Activated T-cell treated with anti-CD3 and anti-CD28 coated beads, Interleukin-2, amount 50 U/mL, for 72 hours (primary cell): ENCODE data around the gene ZNF524. TPM values are rescaled to one million over a fixed set of nuclear protein-coding genes. Genes with fewer than 3 reads are reported as not detected.

ENCODE experiments used
- ATAC-seq, 2 donors: fragments of 150-1000 bp; cut with Tn5 transposase; replicated peaks in 1 of 2; 2 replicates each; pipeline ENCODE4 v1.10.0; 2021; ENCODE audit warnings: moderate library complexity in 2 of 2, mild to moderate bottlenecking in 1 of 2
- DNase-seq, 2 donors: peaks; one replicate each; pipeline ENCODE4 v3.0.0; 2021 to 2022; ENCODE audit warnings: mixed read lengths in 1 of 2
- H3K27ac Mint-ChIP-seq: one replicate; pipeline ENCODE4 v1.8.0; 2022; ENCODE audit warnings: mild to moderate bottlenecking, moderate library complexity, mixed read lengths
- H3K27me3 Mint-ChIP-seq: one replicate; pipeline ENCODE4 v1.8.0; 2022; ENCODE audit warnings: low read depth, mixed read lengths
- H3K36me3 Mint-ChIP-seq, 2 donors: one replicate each; pipeline ENCODE4 v1.8.0; 2022; ENCODE audit warnings: mixed read lengths in 2 of 2, mild to moderate bottlenecking in 1 of 2; ENCODE audit not compliant: insufficient read depth in 2 of 2
- H3K4me1 Mint-ChIP-seq: one replicate; pipeline ENCODE4 v1.8.0; 2022; ENCODE audit warnings: low read depth, mixed read lengths
- H3K4me3 Mint-ChIP-seq, 2 donors: one replicate each; pipeline ENCODE4 v1.8.0; 2022; ENCODE audit warnings: mild to moderate bottlenecking in 2 of 2, mixed read lengths in 2 of 2, moderate library complexity in 2 of 2
- H3K9me3 Mint-ChIP-seq, 2 donors: one replicate each; pipeline ENCODE4 v1.8.0; 2022; ENCODE audit warnings: mixed read lengths in 2 of 2
- total RNA-seq, 2 donors: library from RNA; stranded (reverse); gene quantifications; one replicate each; pipeline ENCODE4 v1.2.3, GENCODE V29; 2022

Gene ZNF524
- total RNA-seq, 2 donors from 2014 or later, result 26.2 to 32.3 TPM

GRCh38 chr19:55599468-55599841 is 633 bp upstream of the ZNF524 start, which contains the start of gene FIZ1:
FIZ1 (minus strand) TSS chr19:55599517; CDS start chr19:55597865, 1,652 bp downstream.
- Mint-ChIP-seq H3K27me3 (no peaks in the 10 kb centered on the region), H3K9me3 (peaks cover 1 to 3% of the 10 kb centered on the region in 2 donors), H3K27ac (peak within 1 kb of the TSS; percentile 90), H3K36me3 (peaks cover 17 to 27% of the 10 kb centered on the region in 2 donors), H3K4me1 (peaks cover 34% of the 10 kb centered on the region), H3K4me3 (peak within 1 kb of the TSS; percentile 89 to 97)
- ATAC-seq, result peak; percentile 69 to 77
- peak; percentile 95 to 98 for DNase-seq

DNA sequence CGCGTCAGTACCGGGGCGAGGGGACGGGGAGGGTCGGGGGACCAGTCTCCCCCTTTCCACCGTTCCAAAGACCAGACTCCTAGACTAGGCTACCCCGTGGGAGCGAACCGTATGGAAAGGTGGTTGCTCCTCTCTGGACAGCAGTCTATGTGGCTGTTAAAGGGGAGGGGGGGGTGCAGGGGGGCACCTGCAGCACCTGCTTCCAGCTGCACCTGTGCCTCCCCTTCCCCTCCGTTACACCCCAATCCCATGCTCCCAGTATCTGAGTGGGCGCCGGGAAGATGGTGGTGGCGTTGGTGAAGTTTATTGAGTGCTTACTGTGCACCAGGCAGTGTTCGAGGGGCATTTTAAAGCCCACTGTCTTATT is 557 bp downstream of the ZNF524 start:
- ATAC-seq (no peak), DNase-seq (no peak)
- Mint-ChIP-seq H3K4me3 (peak overlapping the region; percentile 89 to 97), H3K27ac (peak overlapping the region; percentile 97), H3K9me3 (peaks cover 0 to 1% of the 10 kb centered on the region in 2 donors), H3K4me1 (peaks cover 40% of the 10 kb centered on the region), H3K36me3 (peaks cover 8 to 17% of the 10 kb centered on the region in 2 donors), H3K27me3 (no peaks in the 10 kb centered on the region)

DNA sequence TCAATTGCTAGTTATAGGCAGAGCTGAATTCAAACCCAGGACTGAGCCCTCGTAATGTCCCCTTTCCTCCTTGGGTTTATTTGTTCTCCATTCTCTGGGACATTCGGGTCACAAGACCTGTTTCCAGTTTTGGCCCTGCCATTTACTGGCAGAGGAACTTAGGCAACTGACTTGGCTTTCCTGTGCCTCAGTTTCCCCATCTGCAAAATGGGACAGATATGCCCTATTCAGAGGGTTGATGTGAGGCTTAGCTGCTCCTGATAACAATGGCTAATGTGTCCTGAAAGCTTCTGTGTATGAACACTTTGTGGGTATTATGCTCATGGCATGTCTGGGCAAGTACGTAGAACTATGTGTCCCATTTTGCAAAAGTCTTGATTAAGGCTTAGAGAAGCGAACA is 996 bp downstream of the ZNF524 start:
- ATAC-seq (no peak), DNase-seq (no peak)
- Mint-ChIP-seq H3K27ac (peak overlapping the region; percentile 97), H3K4me1 (peaks cover 43% of the 10 kb centered on the region), H3K9me3 (no peaks in the 10 kb centered on the region), H3K27me3 (no peaks in the 10 kb centered on the region), H3K4me3 (peak overlapping the region; percentile 89 to 97), H3K36me3 (peaks cover 9 to 18% of the 10 kb centered on the region in 2 donors)

- no peak for DNase-seq
- H3K4me1 Mint-ChIP-seq, result peaks cover 55% of the 10 kb centered on the region
- H3K4me3 Mint-ChIP-seq, result peak overlapping the region in 1 of 2 donors; percentile 89
- H3K36me3 Mint-ChIP-seq, result peaks cover 9 to 13% of the 10 kb centered on the region in 2 donors
- no peaks in the 10 kb centered on the region for H3K27me3 Mint-ChIP-seq
- H3K9me3 Mint-ChIP-seq, result no peaks in the 10 kb centered on the region
- H3K27ac Mint-ChIP-seq, result no peak overlapping the region
- no peak for ATAC-seq
These were observed 2.3 kb downstream of the ZNF524 start for GRCh38 chr19:55602104-55603001.

GRCh38 chr19:55603115-55603514 is 3.0 kb downstream of the ZNF524 start:
- DNase-seq, result no peak
- no peak overlapping the region for H3K27ac Mint-ChIP-seq
- peaks cover 11 to 13% of the 10 kb centered on the region in 2 donors for H3K36me3 Mint-ChIP-seq
- ATAC-seq, result no peak
- no peaks in the 10 kb centered on the region for H3K9me3 Mint-ChIP-seq
- H3K4me3 Mint-ChIP-seq, result peak overlapping the region; percentile 50 to 86
- H3K27me3 Mint-ChIP-seq, result no peaks in the 10 kb centered on the region
- H3K4me1 Mint-ChIP-seq, result peaks cover 60% of the 10 kb centered on the region

DNA sequence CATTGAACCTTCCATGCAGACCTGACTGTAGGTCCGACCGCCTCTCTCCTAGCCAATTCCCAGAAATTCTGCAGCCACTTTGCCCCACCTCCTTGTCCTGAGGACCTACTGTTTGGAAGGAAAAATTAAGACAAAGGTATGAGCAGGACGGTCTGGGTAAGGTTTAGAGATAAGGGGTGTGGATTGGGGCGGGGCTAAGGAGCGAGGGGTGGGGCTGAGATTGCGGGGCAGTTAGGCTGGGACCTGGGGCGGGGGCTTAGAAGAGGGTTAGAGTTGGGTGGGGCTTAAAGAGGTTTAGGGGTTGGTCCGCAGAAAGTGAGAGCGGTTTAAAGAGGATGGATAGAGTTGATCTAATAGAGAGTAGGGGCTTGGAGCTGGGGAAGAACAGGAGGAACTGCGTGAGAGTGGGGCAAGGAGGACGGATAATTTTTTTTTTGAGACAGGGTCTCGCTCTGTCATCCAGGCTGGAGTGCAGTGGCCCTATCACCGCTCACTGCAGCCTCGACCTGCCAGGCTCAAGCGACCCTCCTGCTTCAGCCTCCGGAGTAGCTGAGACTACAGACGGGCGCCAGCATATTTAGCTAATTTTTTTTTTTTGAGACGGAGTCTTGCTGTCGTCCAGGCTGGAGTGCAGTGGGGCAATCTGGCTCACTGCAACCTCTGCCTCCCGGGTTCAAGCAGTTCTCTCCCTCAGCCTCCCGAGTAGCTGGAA is 3.6 kb downstream of the ZNF524 start:
- Mint-ChIP-seq H3K9me3 (no peaks in the 10 kb centered on the region), H3K4me3 (peak overlapping the region; percentile 50 to 86), H3K4me1 (peaks cover 55% of the 10 kb centered on the region), H3K36me3 (peaks cover 11 to 16% of the 10 kb centered on the region in 2 donors), H3K27me3 (no peaks in the 10 kb centered on the region), H3K27ac (no peak overlapping the region)
- ATAC-seq, result no peak
- DNase-seq, result no peak

GRCh38 chr19:55605207-55605636 is 5.1 kb downstream of the ZNF524 start:
- Mint-ChIP-seq H3K27ac (peak overlapping the region; percentile 79), H3K27me3 (no peaks in the 10 kb centered on the region), H3K36me3 (peaks cover 14 to 16% of the 10 kb centered on the region in 2 donors), H3K9me3 (no peaks in the 10 kb centered on the region), H3K4me3 (peak overlapping the region; percentile 86), H3K4me1 (peaks cover 51% of the 10 kb centered on the region)
- DNase-seq (peak; percentile 99 to 100), ATAC-seq (peak; percentile 82 to 85)

- peak; percentile 77 to 81 for DNase-seq
- ATAC-seq, result peak; percentile 34 to 48
- Mint-ChIP-seq H3K4me1 (peaks cover 51% of the 10 kb centered on the region), H3K27ac (peak within 1 kb of the TSS; percentile 92), H3K9me3 (no peaks in the 10 kb centered on the region), H3K4me3 (peak within 1 kb of the TSS; percentile 96), H3K36me3 (peaks cover 16 to 17% of the 10 kb centered on the region in 2 donors), H3K27me3 (no peaks in the 10 kb centered on the region)
These were observed 5.8 kb downstream of the ZNF524 start, which contains the start of gene ZNF865 for GRCh38 chr19:55605637-55606470. ZNF865 (plus strand) TSS chr19:55605647; CDS start chr19:55613619, 7,972 bp downstream.

DNA sequence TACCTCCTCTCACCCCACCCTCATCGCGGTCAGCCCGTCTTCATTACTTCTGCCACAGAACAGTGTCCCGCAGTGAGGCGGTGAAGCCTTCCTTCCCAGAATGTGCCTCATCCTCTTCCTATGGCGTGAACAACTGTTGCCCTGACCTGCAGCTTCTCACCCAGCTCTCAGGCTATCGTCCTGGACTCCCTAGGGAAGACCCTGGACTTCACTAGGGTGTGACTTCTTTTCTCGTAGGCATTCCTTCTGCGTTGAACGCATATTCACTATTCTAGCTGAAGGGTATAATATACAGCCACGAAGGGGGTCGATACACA is 6.3 kb downstream of the ZNF524 start:
- H3K9me3 Mint-ChIP-seq, result no peaks in the 10 kb centered on the region
- H3K4me3 Mint-ChIP-seq, result peak overlapping the region; percentile 96
- peaks cover 14 to 16% of the 10 kb centered on the region in 2 donors for H3K36me3 Mint-ChIP-seq
- H3K27ac Mint-ChIP-seq, result peak overlapping the region; percentile 92
- ATAC-seq, result no peak
- DNase-seq, result no peak
- no peaks in the 10 kb centered on the region for H3K27me3 Mint-ChIP-seq
- peaks cover 50% of the 10 kb centered on the region for H3K4me1 Mint-ChIP-seq

- Mint-ChIP-seq H3K4me3 (peak overlapping the region; percentile 96), H3K9me3 (no peaks in the 10 kb centered on the region), H3K27ac (peak overlapping the region; percentile 92), H3K27me3 (no peaks in the 10 kb centered on the region), H3K4me1 (peaks cover 50% of the 10 kb centered on the region), H3K36me3 (peaks cover 14 to 16% of the 10 kb centered on the region in 2 donors)
- DNase-seq (no peak), ATAC-seq (no peak)
These were observed 6.7 kb downstream of the ZNF524 start for GRCh38 chr19:55606817-55607216.

- ATAC-seq, result no peak
- H3K27me3 Mint-ChIP-seq, result no peaks in the 10 kb centered on the region
- no peaks in the 10 kb centered on the region for H3K9me3 Mint-ChIP-seq
- H3K4me3 Mint-ChIP-seq, result no peak overlapping the region
- H3K4me1 Mint-ChIP-seq, result peaks cover 42% of the 10 kb centered on the region
- peaks cover 15 to 16% of the 10 kb centered on the region in 2 donors for H3K36me3 Mint-ChIP-seq
- H3K27ac Mint-ChIP-seq, result no peak overlapping the region
- DNase-seq, result no peak
These were observed 9.2 kb downstream of the ZNF524 start for GRCh38 chr19:55609326-55609725.

- H3K4me3 Mint-ChIP-seq, result no peak overlapping the region
- H3K4me1 Mint-ChIP-seq, result peaks cover 28% of the 10 kb centered on the region
- H3K27me3 Mint-ChIP-seq, result no peaks in the 10 kb centered on the region
- H3K27ac Mint-ChIP-seq, result peak overlapping the region; percentile 9
- peaks cover 10 to 12% of the 10 kb centered on the region in 2 donors for H3K36me3 Mint-ChIP-seq
- ATAC-seq (no peak), DNase-seq (no peak)
- H3K9me3 Mint-ChIP-seq, result no peaks in the 10 kb centered on the region
These were observed 11.4 kb downstream of the ZNF524 start for GRCh38 chr19:55611300-55611982.
